Measurements from ENCODE around the gene APOF. TPM values are rescaled to one million over a fixed set of nuclear protein-coding genes. Genes with fewer than 3 reads are reported as not detected.

The APOF gene
- total RNA-seq, 6 experiments from 2014 or later: not detected

DNA sequence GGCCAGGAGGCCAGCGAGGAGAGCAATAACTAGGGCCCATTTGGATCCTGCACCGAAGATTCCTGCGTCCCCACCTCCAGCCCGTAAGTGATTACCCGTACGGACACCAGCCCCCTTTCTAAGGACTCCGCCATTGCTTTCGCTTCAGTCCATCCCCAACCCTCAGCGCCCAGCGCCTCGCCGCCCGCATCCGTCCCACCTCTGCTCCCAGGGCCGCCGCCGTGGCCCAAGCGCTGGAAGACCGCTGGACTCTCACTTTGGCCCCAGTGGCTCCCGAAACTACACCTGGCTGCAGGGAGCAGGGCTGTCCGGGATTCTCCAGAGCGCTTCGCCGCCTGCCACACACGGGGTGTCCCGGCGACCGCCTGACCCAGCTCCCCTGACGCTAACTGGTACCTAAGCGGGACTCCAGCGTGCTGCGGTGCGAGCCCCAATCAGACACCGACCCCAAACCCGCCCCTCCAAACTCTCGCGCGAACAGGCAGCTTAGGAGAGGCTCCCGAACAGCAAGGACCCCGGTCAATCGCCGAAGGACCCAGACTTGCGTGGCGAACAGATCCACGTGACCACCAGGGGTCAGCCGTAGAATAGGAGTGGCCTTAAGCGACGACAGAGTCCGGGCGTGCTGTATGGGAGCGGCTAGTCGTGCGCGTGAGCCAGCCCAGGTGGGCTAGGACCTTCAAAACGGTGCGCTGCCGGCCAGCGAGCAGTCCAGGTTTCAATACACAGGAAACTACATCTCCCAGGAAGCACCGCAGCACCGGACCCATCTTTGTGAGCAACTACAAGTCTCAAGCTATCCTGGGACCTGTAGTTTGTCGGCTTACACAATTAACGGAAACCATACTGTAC is 46.8 kb downstream of the APOF start, which contains the start of gene CNPY2:
TSS of gene CNPY2 (minus strand) at position 367 of the 852 bp plus-strand sequence. CDS start 771 bp downstream, outside the sequence.
- no peaks in the 10 kb centered on the region for H3K9me3 Mint-ChIP-seq
- DNase-seq: peak; percentile 98
- peak within 1 kb of the TSS; percentile 99 for H3K4me3 Mint-ChIP-seq
- H3K27me3 Mint-ChIP-seq (ENCODE audit: insufficient read depth): no peaks in the 10 kb centered on the region; the same call in 1 of the 2 replicates
- H3K4me1 Mint-ChIP-seq (ENCODE audit: low read depth): peaks cover 8% of the 10 kb centered on the region; the same call in 1 of the 2 replicates
- H3K27ac Mint-ChIP-seq: peak within 1 kb of the TSS; percentile 98
- peaks cover 18% of the 10 kb centered on the region; the same call in 1 of the 2 replicates for H3K36me3 Mint-ChIP-seq (ENCODE audit: low read depth)
- TF ChIP-seq CTCF (IDR thresholded peaks at IDR 0.05): peak; percentile 68

GRCh38 chr12:56315249-56315621 is 47.4 kb downstream of the APOF start:
- DNase-seq: no peak
- no peak for TF ChIP-seq CTCF (IDR thresholded peaks at IDR 0.05)
- Mint-ChIP-seq H3K4me3 (peak overlapping the region; percentile 99), H3K27ac (peak overlapping the region; percentile 98), H3K36me3 (ENCODE audit: low read depth) (peaks cover 20% of the 10 kb centered on the region), H3K4me1 (ENCODE audit: low read depth) (peaks cover 8% of the 10 kb centered on the region; the same call in 1 of the 2 replicates), H3K9me3 (no peaks in the 10 kb centered on the region), H3K27me3 (ENCODE audit: insufficient read depth) (no peaks in the 10 kb centered on the region; the same call in 1 of the 2 replicates)

DNA sequence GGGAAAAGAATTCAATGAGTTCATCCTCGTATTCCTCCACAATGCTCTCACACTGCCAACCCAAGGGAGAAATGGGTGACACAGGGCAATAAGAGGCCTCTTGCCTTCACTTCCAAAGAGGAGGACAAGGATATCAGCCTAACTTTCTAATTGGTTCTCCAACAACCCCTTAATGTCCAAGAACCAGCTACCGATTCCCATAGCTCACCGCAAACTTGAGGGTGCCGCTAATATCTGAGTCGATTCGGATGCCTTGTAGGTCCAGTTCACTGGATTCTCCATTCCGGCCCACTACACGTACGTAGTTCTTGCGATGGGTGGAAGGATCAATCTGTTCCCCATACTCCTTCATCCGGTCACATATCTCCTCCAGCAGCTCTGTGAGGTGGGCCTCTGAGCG is 51.7 kb downstream of the APOF start:
- peaks cover 27% of the 10 kb centered on the region for H3K36me3 Mint-ChIP-seq (ENCODE audit: low read depth)
- no peak overlapping the region for H3K27ac Mint-ChIP-seq
- DNase-seq: no peak
- no peak for TF ChIP-seq CTCF (IDR thresholded peaks at IDR 0.05)
- H3K4me3 Mint-ChIP-seq: no peak overlapping the region
- H3K9me3 Mint-ChIP-seq: no peaks in the 10 kb centered on the region
- no peaks in the 10 kb centered on the region for H3K27me3 Mint-ChIP-seq (ENCODE audit: insufficient read depth)
- H3K4me1 Mint-ChIP-seq (ENCODE audit: low read depth): peaks cover 8% of the 10 kb centered on the region; the same call in 1 of the 2 replicates

Other genes with a start within 250 kb of the APOF start
- gene RPL41, start 246.2 kb downstream of the APOF start, total RNA-seq (2021; fragmentation: NEBNext Ultra II Directional; extraction: Animal tissue kit (Norgen Biotek cat#: 25700)): 1,000 to 10,000 TPM; 2,722 to 3,464 (median 3,292) TPM
- 1 to 10 TPM; 3.3 to 4.7 (median 3.8) TPM for gene ZC3H10, start 244.6 kb downstream of the APOF start, total RNA-seq (2021; fragmentation: NEBNext Ultra II Directional; extraction: Animal tissue kit (Norgen Biotek cat#: 25700))
- gene ESYT1, start 234.6 kb downstream of the APOF start, total RNA-seq (2021; fragmentation: NEBNext Ultra II Directional; extraction: Animal tissue kit (Norgen Biotek cat#: 25700)): 100 to 1,000 TPM; 136 to 174 (median 151) TPM
- gene MYL6B, start 210.3 kb downstream of the APOF start, total RNA-seq (2021; fragmentation: NEBNext Ultra II Directional; extraction: Animal tissue kit (Norgen Biotek cat#: 25700)): 100 to 1,000 TPM in 5 of 6 experiments, 10 to 100 TPM in 1; 84.5 to 119 (median 108) TPM
- gene MYL6, start 204.5 kb downstream of the APOF start, total RNA-seq (2021; fragmentation: NEBNext Ultra II Directional; extraction: Animal tissue kit (Norgen Biotek cat#: 25700)): 1,000 to 10,000 TPM; 2,668 to 3,384 (median 3,141) TPM
- gene SMARCC2, start 173.4 kb downstream of the APOF start, total RNA-seq (2021; fragmentation: NEBNext Ultra II Directional; extraction: Animal tissue kit (Norgen Biotek cat#: 25700)): 10 to 100 TPM; 72.1 to 99.8 (median 87.1) TPM
- gene RNF41, start 140.9 kb downstream of the APOF start, total RNA-seq (2021; fragmentation: NEBNext Ultra II Directional; extraction: Animal tissue kit (Norgen Biotek cat#: 25700)): 100 to 1,000 TPM in 1 of 6 experiments, 10 to 100 TPM in 5; 65.9 to 103 (median 71.2) TPM
- 10 to 100 TPM; 46.8 to 53.6 (median 49.4) TPM for gene NABP2, start 138.5 kb downstream of the APOF start, total RNA-seq (2021; fragmentation: NEBNext Ultra II Directional; extraction: Animal tissue kit (Norgen Biotek cat#: 25700))
- under 1 TPM in 1 of 6 experiments, not detected in 5; 0.10 TPM for gene SLC39A5, start 132.8 kb downstream of the APOF start, total RNA-seq (2021; fragmentation: NEBNext Ultra II Directional; extraction: Animal tissue kit (Norgen Biotek cat#: 25700))
- 10 to 100 TPM; 57.9 to 87.8 (median 68.6) TPM for gene ANKRD52, start 104.5 kb downstream of the APOF start, total RNA-seq (2021; fragmentation: NEBNext Ultra II Directional; extraction: Animal tissue kit (Norgen Biotek cat#: 25700))
- gene COQ10A, start 95.9 kb downstream of the APOF start, total RNA-seq (2021; fragmentation: NEBNext Ultra II Directional; extraction: Animal tissue kit (Norgen Biotek cat#: 25700)): 10 to 100 TPM in 1 of 6 experiments, 1 to 10 TPM in 5; 6.4 to 10.7 (median 8.2) TPM
- 100 to 1,000 TPM; 196 to 247 (median 232) TPM for gene CS, start 62.5 kb downstream of the APOF start, total RNA-seq (2021; fragmentation: NEBNext Ultra II Directional; extraction: Animal tissue kit (Norgen Biotek cat#: 25700))
- gene CNPY2, start 46.9 kb downstream of the APOF start, total RNA-seq (2021; fragmentation: NEBNext Ultra II Directional; extraction: Animal tissue kit (Norgen Biotek cat#: 25700)): 100 to 1,000 TPM; 177 to 275 (median 188) TPM
- 10 to 100 TPM in 5 of 6 experiments, 1 to 10 TPM in 1; 9.0 to 16.7 (median 14.6) TPM for gene PAN2, start 28.9 kb downstream of the APOF start, total RNA-seq (2021; fragmentation: NEBNext Ultra II Directional; extraction: Animal tissue kit (Norgen Biotek cat#: 25700))
- gene IL23A, start 24.0 kb downstream of the APOF start, total RNA-seq (2021; fragmentation: NEBNext Ultra II Directional; extraction: Animal tissue kit (Norgen Biotek cat#: 25700)): under 1 TPM in 1 of 6 experiments, not detected in 5; 0.38 TPM
- gene STAT2, start 2.8 kb downstream of the APOF start, total RNA-seq (2021; fragmentation: NEBNext Ultra II Directional; extraction: Animal tissue kit (Norgen Biotek cat#: 25700)): 100 to 1,000 TPM in 2 of 6 experiments, 10 to 100 TPM in 4; 78.6 to 105 (median 95.2) TPM
- gene TIMELESS, start 86.6 kb upstream of the APOF start, total RNA-seq (2021; fragmentation: NEBNext Ultra II Directional; extraction: Animal tissue kit (Norgen Biotek cat#: 25700)): 10 to 100 TPM; 10.4 to 23.1 (median 21.3) TPM
- gene MIP, start 91.8 kb upstream of the APOF start, total RNA-seq (2021; fragmentation: NEBNext Ultra II Directional; extraction: Animal tissue kit (Norgen Biotek cat#: 25700)): under 1 TPM in 1 of 6 experiments, not detected in 5; 0.28 TPM
- 1 to 10 TPM; 2.4 to 2.9 (median 2.5) TPM for gene SPRYD4, start 105.7 kb upstream of the APOF start, total RNA-seq (2021; fragmentation: NEBNext Ultra II Directional; extraction: Animal tissue kit (Norgen Biotek cat#: 25700))
- not detected for gene GLS2, start 125.3 kb upstream of the APOF start, total RNA-seq (2021; fragmentation: NEBNext Ultra II Directional; extraction: Animal tissue kit (Norgen Biotek cat#: 25700))
- 10 to 100 TPM; 77.0 to 83.2 (median 81.7) TPM for gene RBMS2, start 159.0 kb upstream of the APOF start, total RNA-seq (2021; fragmentation: NEBNext Ultra II Directional; extraction: Animal tissue kit (Norgen Biotek cat#: 25700))

Measured in HFFc6 (cell line).